ENCODE measurements around the gene ARL2BP.

Gene ARL2BP

DNA sequence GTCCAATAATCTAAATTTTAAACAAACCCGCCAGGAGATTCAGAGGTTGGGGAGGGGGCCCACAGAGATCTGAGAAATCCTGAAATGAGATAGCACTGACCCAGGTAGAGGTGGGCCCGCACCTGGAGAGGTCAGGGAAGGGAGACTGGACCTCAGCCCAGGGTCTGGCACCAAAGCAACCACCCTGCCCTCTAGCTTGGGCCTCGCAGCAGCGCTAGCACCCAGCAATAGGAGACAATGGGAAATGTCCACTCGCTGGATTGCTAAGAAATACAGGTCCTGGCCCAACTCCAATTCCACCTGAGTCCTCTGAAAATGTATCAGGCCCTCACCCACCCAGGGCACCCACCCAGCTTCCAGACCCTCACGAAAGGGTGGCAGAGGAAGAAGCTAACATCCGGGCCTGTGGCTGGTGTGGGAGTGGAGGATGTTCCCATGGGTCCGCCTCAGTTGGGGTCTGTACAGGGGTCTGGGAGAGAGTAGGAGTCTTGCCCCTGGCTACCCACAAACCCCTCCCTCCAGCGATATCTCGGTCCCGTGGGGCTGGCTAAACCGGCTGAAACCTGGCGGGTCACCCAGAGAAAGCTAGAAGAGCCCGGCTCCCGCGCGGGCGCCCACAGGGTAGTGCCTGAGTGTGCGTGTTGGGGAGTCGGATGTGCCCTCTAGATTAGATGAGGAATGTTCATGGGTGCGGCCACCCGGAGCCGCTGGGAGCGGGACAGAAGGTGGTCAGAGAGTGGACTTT lies 38.3 kb downstream of the ARL2BP start:
- DNase-seq (ENCODE audit: low read depth, low spot score) = no peak

DNA sequence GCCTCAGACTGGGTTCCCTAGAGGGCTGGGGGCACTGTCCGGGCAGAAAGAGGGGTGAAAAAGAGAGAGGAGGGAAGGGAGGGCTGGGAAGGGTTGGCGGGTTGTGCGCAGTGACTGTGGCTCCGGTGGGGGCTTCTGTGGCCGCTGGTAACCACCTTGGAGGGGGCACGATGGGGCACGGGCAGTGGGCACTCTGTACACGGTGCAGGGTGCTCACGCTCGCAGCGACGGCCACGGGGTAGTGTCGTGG lies 38.8 kb downstream of the ARL2BP start:
- DNase-seq (ENCODE audit: low read depth, low spot score) = no peak

GRCh38 chr16:57284209-57284951 lies 39.3 kb downstream of the ARL2BP start, which contains the start of gene PLLP:
TSS of gene PLLP (minus strand) at chr16:57284672. CDS start at chr16:57284540, 132 bp downstream.
- DNase-seq (ENCODE audit: low read depth, low spot score) = no peak

DNA sequence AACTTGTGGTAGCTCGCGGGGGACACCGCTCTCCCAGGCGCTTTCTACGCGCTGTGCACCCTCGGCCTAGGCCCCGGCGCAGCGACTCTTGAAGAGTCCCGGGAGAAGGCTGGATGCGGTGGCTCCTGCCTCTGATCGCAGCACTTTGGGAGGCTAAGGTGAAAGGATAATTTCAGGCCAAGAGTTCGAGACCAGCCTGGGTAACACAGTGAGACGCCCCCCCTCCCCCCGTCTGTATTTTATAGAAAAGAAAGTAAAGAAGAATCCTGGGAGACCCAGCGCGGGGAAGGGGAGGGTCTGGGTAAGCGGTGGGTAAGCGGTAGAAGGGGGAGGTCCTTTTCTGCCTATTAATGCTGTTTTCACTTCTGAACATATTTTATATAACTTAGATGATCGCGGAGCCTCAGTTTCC lies 39.9 kb downstream of the ARL2BP start:
- no peak for DNase-seq (ENCODE audit: low read depth, low spot score)

- no peak for DNase-seq (ENCODE audit: low read depth, low spot score)
Measured at GRCh38 chr16:57285379-57285778, 40.3 kb downstream of the ARL2BP start.

- DNase-seq (ENCODE audit: low read depth, low spot score) = no peak
Measured at GRCh38 chr16:57289391-57290257, 44.6 kb downstream of the ARL2BP start.

DNA sequence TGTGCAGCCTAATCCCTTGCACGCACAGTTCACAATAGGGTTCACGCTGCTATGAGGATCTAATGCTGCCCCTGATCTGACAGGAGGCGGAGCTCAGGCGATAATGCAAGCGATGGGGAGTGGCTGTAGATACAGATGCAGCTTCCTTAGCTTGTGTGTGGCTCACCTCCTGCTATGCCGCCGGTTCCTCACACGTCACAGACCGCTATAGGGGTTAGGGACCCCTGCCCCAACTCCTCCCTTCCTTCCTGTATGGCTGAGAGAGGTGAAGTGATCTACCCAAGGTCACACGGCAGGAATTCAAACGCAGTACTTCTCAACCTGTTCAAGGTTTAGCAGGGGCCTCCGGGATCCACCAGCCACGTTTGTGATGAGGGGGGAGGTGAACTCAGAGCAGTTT lies 52.8 kb downstream of the ARL2BP start:
- no peak for DNase-seq (ENCODE audit: low read depth, low spot score)

- no peak for DNase-seq (ENCODE audit: low read depth, low spot score)
Measured at GRCh38 chr16:57299009-57299718, 54.1 kb downstream of the ARL2BP start.

- DNase-seq (ENCODE audit: low read depth, low spot score) = peak; percentile 62
Measured at GRCh38 chr16:57299719-57300386, 54.8 kb downstream of the ARL2BP start.

- peak; percentile 95 for DNase-seq (ENCODE audit: low read depth, low spot score)
Measured at GRCh38 chr16:57300387-57301125, 55.5 kb downstream of the ARL2BP start.

DNA sequence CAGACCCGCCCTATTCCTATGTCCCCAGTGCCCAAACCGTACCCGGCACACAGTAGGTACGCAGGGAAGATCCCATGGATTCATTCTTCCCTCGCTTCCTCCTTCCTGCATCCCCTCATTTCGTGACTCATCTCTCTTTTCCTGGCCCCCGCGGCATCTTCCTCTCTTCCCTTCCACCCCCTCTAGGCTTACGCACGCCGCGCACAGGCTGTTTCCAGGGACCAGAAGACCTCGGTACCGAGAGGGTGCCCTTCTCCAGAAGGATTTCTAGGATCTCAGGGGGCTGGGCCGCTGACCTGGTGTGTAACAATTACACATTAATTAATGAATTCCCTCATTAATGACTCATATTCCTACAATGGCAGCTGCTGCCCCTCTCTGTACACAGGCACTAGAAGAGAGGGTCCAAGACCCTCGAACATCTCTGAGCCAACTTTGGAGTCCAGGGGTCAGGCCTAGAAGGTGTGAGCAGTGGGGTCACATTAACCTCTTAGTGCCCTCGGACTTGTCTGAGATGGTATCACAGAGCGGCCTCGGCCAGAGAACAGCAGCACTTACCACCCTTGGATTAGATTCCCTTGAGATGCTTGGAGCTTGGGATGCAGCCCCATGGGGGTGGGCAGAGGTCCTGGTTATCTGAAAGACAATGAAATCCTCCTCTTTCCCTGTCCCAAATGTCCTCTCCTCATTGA lies 56.2 kb downstream of the ARL2BP start:
- no peak for DNase-seq (ENCODE audit: low read depth, low spot score)

Data from activated naive CD8-positive, alpha-beta T cell treated with anti-CD3 and anti-CD28 coated beads, Interleukin-2, amount 50 U/mL, for 16 hours (primary cell).